OCI-LY7 (cell line): ENCODE results near the gene GNAL. TPM values are rescaled to one million over a fixed set of nuclear protein-coding genes. Genes with fewer than 3 reads are reported as not detected.

Source experiments
- BruUV-seq: library from RNA; stranded (reverse); fragments of 400-500 nt; replicated peaks from 2 replicates; lab custom pipeline; 2021; lab: Mats Ljungman, UMichigan
- CTCF ChIA-PET: fragments of 300-600 bp; sonication (Branson Sonifier 250); formaldehyde crosslinking; loops from one replicate; lab custom pipeline; 2022; ENCODE audit warnings: antibody characterized with exemption; ENCODE audit not compliant: unreplicated experiment; lab: Charles Lee
- POLR2A ChIA-PET: fragments of 300-600 bp; sonication (Branson Sonifier 250); formaldehyde crosslinking; loops from one replicate; lab custom pipeline; 2022; ENCODE audit warnings: antibody characterized with exemption; lab: Charles Lee
- DNase-seq: peaks from one replicate; pipeline ENCODE4 v3.0.0-alpha.2; 2015; ENCODE audit warnings: low spot score
- H2AFZ ChIP-seq: fragments of 200-600 bp; sonication (generic), shearing (Covaris generic); 2 replicates; pipeline ENCODE4 v1.6.1; 2014; ENCODE audit warnings: mild to moderate bottlenecking, antibody characterized with exemption, low read length, moderate library complexity
- H3K27ac ChIP-seq: fragments of 200-600 bp; sonication (generic); 2 replicates; pipeline ENCODE4 v1.5.1; 2014; ENCODE audit warnings: mixed run types, low read depth, mild to moderate bottlenecking, moderate library complexity, low read length, inconsistent platforms; ENCODE audit not compliant: poor library complexity, severe bottlenecking
- H3K36me3 ChIP-seq: fragments of 200-600 bp; sonication (generic); 2 replicates; pipeline ENCODE4 v1.6.1; 2014; ENCODE audit warnings: mild to moderate bottlenecking, antibody characterized with exemption, low read length, moderate library complexity, mixed read lengths; ENCODE audit not compliant: insufficient read depth
- H3K4me1 ChIP-seq: fragments of 200-600 bp; sonication (generic); 2 replicates; pipeline ENCODE4 v1.5.1; 2014; ENCODE audit warnings: mild to moderate bottlenecking, low read length; ENCODE audit not compliant: insufficient read depth, poor library complexity, severe bottlenecking
- H3K4me2 ChIP-seq: fragments of 200-600 bp; sonication (generic); 2 replicates; pipeline ENCODE4 v1.6.1; 2014; ENCODE audit warnings: mild to moderate bottlenecking, low read length
- H3K4me3 ChIP-seq: fragments of 200-600 bp; sonication (generic); 2 replicates; pipeline ENCODE4 v1.5.1; 2014; ENCODE audit warnings: mild to moderate bottlenecking, low read depth, low read length; ENCODE audit not compliant: poor library complexity, severe bottlenecking
- H3K79me2 ChIP-seq: fragments of 200-600 bp; sonication (generic); 2 replicates; pipeline ENCODE4 v1.6.1; 2016; ENCODE audit warnings: low read depth, mild to moderate bottlenecking, low read length, moderate library complexity, mixed read lengths; ENCODE audit not compliant: insufficient read depth
- H3K9me2 ChIP-seq: fragments of 200-600 bp; sonication (generic); 2 replicates; pipeline ENCODE4 v1.6.1; 2016; ENCODE audit warnings: mild to moderate bottlenecking, low read length, mixed read lengths; ENCODE audit not compliant: insufficient read depth
- H3K9me3 ChIP-seq: fragments of 200-600 bp; sonication (generic); 2 replicates; pipeline ENCODE4 v1.6.1; 2014; ENCODE audit warnings: mild to moderate bottlenecking, mixed run types, low read length, mixed read lengths
- H4K20me1 ChIP-seq: fragments of 200-600 bp; sonication (generic); 2 replicates; pipeline ENCODE4 v1.6.1; 2014; ENCODE audit warnings: mild to moderate bottlenecking, antibody characterized with exemption, low read length, moderate library complexity, mixed read lengths; ENCODE audit not compliant: insufficient read depth
- CTCF ChIP-seq: fragments of 200-600 bp; sonication (generic); conservative IDR thresholded peaks from 2 replicates; pipeline ENCODE4 v1.5.1; 2014; ENCODE audit warnings: mild to moderate bottlenecking, antibody characterized with exemption, low read length, moderate library complexity, mixed read lengths
- EZH2phosphoT487 ChIP-seq: fragments of 200-600 bp; sonication (generic); IDR thresholded peaks from 2 replicates; pipeline ENCODE4 v1.6.1; 2018; ENCODE audit warnings: low read depth, borderline replicate concordance, mild to moderate bottlenecking, mixed run types, antibody characterized with exemption, low read length, moderate library complexity, mixed read lengths
- intact Hi-C: fragments of 100-400 bp; cut with micrococcal nuclease; formaldehyde crosslinking; loops from one replicate; pipeline ENCODE4 v1.10.0; 2022; ENCODE audit not compliant: unreplicated experiment
- total RNA-seq, 2 experiments: library from RNA; depleted of rRNA in 1 of 2; stranded (reverse); fragments of >200 nt in 1 of 2; shearing (Covaris generic) in 1 of 2; gene quantifications; 2 replicates each; pipeline ENCODE4 v1.2.3, GENCODE V29; 2014 to 2022

GNAL gene
- total RNA-seq, 2 experiments from 2014 or later: 0.03 to 0.25 TPM

DNA sequence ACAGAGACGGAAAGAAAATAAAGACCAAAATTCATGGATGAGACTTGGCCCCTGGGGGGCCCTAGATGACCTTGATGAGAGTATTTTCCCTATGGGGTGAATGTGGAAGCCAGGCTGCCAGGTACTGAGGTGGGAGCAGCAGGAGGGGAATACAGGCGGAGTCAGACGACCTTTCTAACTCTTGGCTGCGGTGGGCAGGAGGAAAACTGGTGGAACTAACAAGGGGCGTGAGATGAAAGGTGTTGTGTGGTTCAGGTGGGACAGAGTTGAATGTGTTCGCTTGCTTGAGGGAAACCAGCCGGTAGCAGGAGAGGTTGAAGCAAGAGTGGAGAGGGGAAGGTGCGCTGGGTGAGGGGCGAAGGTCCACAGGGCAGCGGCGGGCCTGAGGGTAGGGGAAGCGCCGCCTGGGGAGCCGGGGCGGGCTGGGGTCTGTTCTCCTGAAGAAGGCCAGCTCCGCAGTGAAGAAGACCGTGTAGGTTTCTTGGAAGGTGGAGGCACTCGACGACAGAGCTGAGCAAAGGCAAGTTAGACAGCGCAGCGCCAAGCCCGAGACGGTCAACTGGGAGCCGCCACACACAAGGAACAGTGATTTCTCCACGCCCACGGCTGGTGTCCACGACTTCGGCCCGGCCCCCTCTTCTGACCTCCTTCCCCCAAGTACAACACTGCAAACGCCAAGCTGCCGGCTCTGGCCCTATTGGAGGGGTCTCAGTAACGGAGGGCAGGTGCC is 61.7 kb downstream of the GNAL start:
- Histone ChIP-seq H4K20me1 (no peaks in the 10 kb centered on the region), H3K4me2 (no peak overlapping the region), H3K79me2 (no peaks in the 10 kb centered on the region), H3K27ac (no peak overlapping the region), H3K4me1 (no peaks in the 10 kb centered on the region), H3K36me3 (no peaks in the 10 kb centered on the region), H3K4me3 (no peak overlapping the region), H3K9me3 (no peaks in the 10 kb centered on the region), H2AFZ (no peak overlapping the region), H3K9me2 (no peaks in the 10 kb centered on the region)
- ChIA-PET CTCF (no interaction called here), POLR2A (interaction anchor here (0.6 kb wide), 1 partner anchor 82 kb away, joined by 3 read pairs; no protein-coding TSS in a partner anchor)
- TF ChIP-seq EZH2phosphoT487 (no peak), CTCF (no peak)
- no TSS peak for BruUV-seq
- DNase-seq: no peak
- intact Hi-C loops: no loop called here

- Histone ChIP-seq H3K79me2 (no peaks in the 10 kb centered on the region), H3K4me1 (no peaks in the 10 kb centered on the region), H2AFZ (no peak overlapping the region), H3K9me2 (no peaks in the 10 kb centered on the region), H3K27ac (no peak overlapping the region), H3K9me3 (no peaks in the 10 kb centered on the region), H3K4me2 (no peak overlapping the region), H4K20me1 (no peaks in the 10 kb centered on the region), H3K4me3 (no peak overlapping the region), H3K36me3 (no peaks in the 10 kb centered on the region)
- TF ChIP-seq EZH2phosphoT487 (no peak), CTCF (no peak)
- ChIA-PET CTCF (no interaction called here), POLR2A (interaction anchor here (0.6 kb wide), 1 partner anchor 82 kb away, joined by 3 read pairs; no protein-coding TSS in a partner anchor)
- no TSS peak for BruUV-seq
- no peak for DNase-seq
- intact Hi-C loops: no loop called here
Measured at GRCh38 chr18:11751341-11752115, 62.5 kb downstream of the GNAL start.
